NOMO-1 treated with DMSO at 0.1 percent for 48 hours (cell line): ENCODE measurements around the gene LTF.

ENCODE experiments used
- DNase-seq: peaks from one replicate; lab custom pipeline; 2025; ENCODE audit not compliant: unreplicated experiment; lab: John Stamatoyannopoulos, UW

The LTF gene

GRCh38 chr3:46491089-46492070 is 26.7 kb upstream of the LTF start:
- peak; percentile 7 for DNase-seq

GRCh38 chr3:46490338-46491084 is 25.8 kb upstream of the LTF start:
- DNase-seq: no peak

- DNase-seq: no peak
Observed at GRCh38 chr3:46489875-46490274, 25.2 kb upstream of the LTF start.

- no peak for DNase-seq
Observed at GRCh38 chr3:46489381-46489780, 24.7 kb upstream of the LTF start.

- DNase-seq: peak; percentile 90
Observed at GRCh38 chr3:46488735-46489361, 24.1 kb upstream of the LTF start.

- no peak for DNase-seq
Observed at GRCh38 chr3:46485779-46486175, 21.1 kb upstream of the LTF start.

GRCh38 chr3:46484911-46485778 is 20.4 kb upstream of the LTF start:
- no peak for DNase-seq

- DNase-seq: no peak
Observed at GRCh38 chr3:46484388-46484787, 19.7 kb upstream of the LTF start.

- no peak for DNase-seq
Observed at GRCh38 chr3:46483825-46484224, 19.1 kb upstream of the LTF start.

- DNase-seq: no peak
Observed at GRCh38 chr3:46482632-46483350, 18.1 kb upstream of the LTF start.

GRCh38 chr3:46481636-46482035 is 16.9 kb upstream of the LTF start:
- DNase-seq: no peak

GRCh38 chr3:46480491-46481195 is 15.9 kb upstream of the LTF start:
- DNase-seq: no peak

GRCh38 chr3:46479696-46480095 is 15.0 kb upstream of the LTF start:
- DNase-seq: no peak

GRCh38 chr3:46479021-46479420 is 14.3 kb upstream of the LTF start:
- DNase-seq: no peak

GRCh38 chr3:46478341-46478740 is 13.6 kb upstream of the LTF start:
- no peak for DNase-seq

GRCh38 chr3:46477756-46478155 is 13.1 kb upstream of the LTF start:
- no peak for DNase-seq

- DNase-seq: no peak
Observed at GRCh38 chr3:46477145-46477544, 12.4 kb upstream of the LTF start.

GRCh38 chr3:46472736-46473135 is 8.0 kb upstream of the LTF start:
- DNase-seq: no peak

- DNase-seq: no peak
Observed at GRCh38 chr3:46471371-46471914, 6.7 kb upstream of the LTF start.
